Measurements from ENCODE around the gene ASAP2.

DNA sequence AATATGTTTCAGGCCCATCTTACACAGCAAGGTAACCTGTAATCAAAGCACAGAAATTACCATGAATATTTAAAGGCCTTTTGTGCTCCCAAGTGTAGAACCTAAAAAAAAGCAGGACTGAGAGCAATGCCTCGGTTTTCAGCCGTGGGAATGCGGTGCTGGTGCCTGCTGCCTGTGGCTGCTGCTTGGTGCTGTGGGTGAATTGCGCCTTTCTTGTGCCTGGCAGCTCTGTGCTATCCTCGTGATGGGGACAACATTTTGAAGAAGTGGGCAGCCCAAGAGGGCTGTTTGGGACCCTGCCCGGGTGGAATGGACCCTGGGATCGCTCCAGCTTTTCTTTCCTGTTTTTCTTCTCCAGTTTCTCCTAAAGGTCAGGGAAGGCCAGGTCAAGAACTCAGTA is 91.2 kb downstream of the ASAP2 start:
- TF ChIP-seq, protein P1, sequence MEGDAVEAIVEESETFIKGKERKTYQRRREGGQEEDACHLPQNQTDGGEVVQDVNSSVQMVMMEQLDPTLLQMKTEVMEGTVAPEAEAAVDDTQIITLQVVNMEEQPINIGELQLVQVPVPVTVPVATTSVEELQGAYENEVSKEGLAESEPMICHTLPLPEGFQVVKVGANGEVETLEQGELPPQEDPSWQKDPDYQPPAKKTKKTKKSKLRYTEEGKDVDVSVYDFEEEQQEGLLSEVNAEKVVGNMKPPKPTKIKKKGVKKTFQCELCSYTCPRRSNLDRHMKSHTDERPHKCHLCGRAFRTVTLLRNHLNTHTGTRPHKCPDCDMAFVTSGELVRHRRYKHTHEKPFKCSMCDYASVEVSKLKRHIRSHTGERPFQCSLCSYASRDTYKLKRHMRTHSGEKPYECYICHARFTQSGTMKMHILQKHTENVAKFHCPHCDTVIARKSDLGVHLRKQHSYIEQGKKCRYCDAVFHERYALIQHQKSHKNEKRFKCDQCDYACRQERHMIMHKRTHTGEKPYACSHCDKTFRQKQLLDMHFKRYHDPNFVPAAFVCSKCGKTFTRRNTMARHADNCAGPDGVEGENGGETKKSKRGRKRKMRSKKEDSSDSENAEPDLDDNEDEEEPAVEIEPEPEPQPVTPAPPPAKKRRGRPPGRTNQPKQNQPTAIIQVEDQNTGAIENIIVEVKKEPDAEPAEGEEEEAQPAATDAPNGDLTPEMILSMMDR (IDR thresholded peaks at IDR 0.05) = no peak
- TF ChIP-seq EZH2 (IDR thresholded peaks at IDR 0.05; ENCODE audit: borderline replicate concordance, insufficient read depth, low read depth, low read length, poor library complexity, severe bottlenecking) = no peak
